Keratinocyte (primary cell): ENCODE data around the gene ARFGAP3. TPM values are rescaled to one million over a fixed set of nuclear protein-coding genes. Genes with fewer than 3 reads are reported as not detected.

Experiments used
- DNase-seq: peaks from one replicate; pipeline ENCODE4 v3.0.0-alpha.2; 2011; ENCODE audit warnings: low read depth, missing footprints, low spot score
- FAIRE-seq: peaks from 2 replicates; lab custom pipeline; 2011; peaks lifted over from hg19 to GRCh38; lab: Jason Lieb, UNC
- H2AFZ ChIP-seq: 2 replicates; pipeline ENCODE4 v1.6.0; 2012; ENCODE audit warnings: low read length, control low read depth, inconsistent platforms; ENCODE audit not compliant: control insufficient read depth
- H3K27ac ChIP-seq: 2 replicates; pipeline ENCODE4 v1.5.1; 2011; ENCODE audit warnings: low read length; ENCODE audit not compliant: control insufficient read depth, insufficient read depth
- H3K27me3 ChIP-seq: 3 replicates; pipeline ENCODE4 v1.6.0; 2011; ENCODE audit warnings: low read length; ENCODE audit not compliant: control insufficient read depth, insufficient read depth; ENCODE audit errors: extremely low read depth
- H3K36me3 ChIP-seq, 2 experiments: 2 replicates in 1 of 2; 3 replicates in 1 of 2; pipeline ENCODE4 v1.5.1; 2011; ENCODE audit warnings: low read length in 2 of 2, mild to moderate bottlenecking in 1 of 2; ENCODE audit not compliant: control insufficient read depth in 2 of 2, insufficient read depth in 2 of 2; ENCODE audit errors: extremely low read depth in 1 of 2
- H3K4me1 ChIP-seq: 3 replicates; pipeline ENCODE4 v1.5.1; 2011; ENCODE audit warnings: low read length; ENCODE audit not compliant: control insufficient read depth, insufficient read depth; ENCODE audit errors: extremely low read depth
- H3K4me2 ChIP-seq: 3 replicates; pipeline ENCODE4 v1.6.0; 2011; ENCODE audit warnings: low read depth, low read length; ENCODE audit not compliant: control insufficient read depth, insufficient read depth; ENCODE audit errors: extremely low read depth
- H3K4me3 ChIP-seq, 3 experiments: fragments of 200-600 bp in 1 of 3; sonication (generic) in 1 of 3; 2 replicates in 2 of 3; 3 replicates in 1 of 3; pipeline ENCODE4 v1.5.1; 2011 to 2016; ENCODE audit warnings: low read length in 3 of 3, mild to moderate bottlenecking in 3 of 3, control low read depth in 2 of 3, inconsistent platforms in 1 of 3, low read depth in 1 of 3, mixed read lengths in 1 of 3, mixed run types in 1 of 3, moderate library complexity in 1 of 3; ENCODE audit not compliant: control insufficient read depth in 2 of 3, insufficient read depth in 2 of 3; ENCODE audit errors: extremely low read depth in 1 of 3
- H3K79me2 ChIP-seq: 2 replicates; pipeline ENCODE4 v1.6.0; 2012; ENCODE audit warnings: low read length; ENCODE audit not compliant: control insufficient read depth, insufficient read depth
- H3K9ac ChIP-seq: 3 replicates; pipeline ENCODE4 v1.6.0; 2011; ENCODE audit warnings: low read length; ENCODE audit not compliant: control insufficient read depth, insufficient read depth; ENCODE audit errors: extremely low read depth
- H3K9me1 ChIP-seq: 3 replicates; pipeline ENCODE4 v1.6.0; 2011; ENCODE audit warnings: low read length; ENCODE audit not compliant: control insufficient read depth, insufficient read depth; ENCODE audit errors: extremely low read depth
- H3K9me3 ChIP-seq: 2 replicates; pipeline ENCODE4 v1.5.1; 2012; ENCODE audit warnings: low read depth, low read length; ENCODE audit not compliant: control insufficient read depth
- H4K20me1 ChIP-seq: 3 replicates; pipeline ENCODE4 v1.6.0; 2011; ENCODE audit warnings: low read length; ENCODE audit not compliant: control insufficient read depth, insufficient read depth; ENCODE audit errors: extremely low read depth
- CTCF ChIP-seq, 3 experiments: IDR thresholded peaks in 1 of 3; conservative IDR thresholded peaks in 1 of 3; optimal IDR thresholded peaks in 1 of 3; 2 replicates in 2 of 3; 3 replicates in 1 of 3; pipeline versions ENCODE3 to v1.5.1; 2011; ENCODE audit warnings: low read length in 3 of 3, mild to moderate bottlenecking in 3 of 3, moderate library complexity in 2 of 3, control low read depth in 1 of 3, inconsistent platforms in 1 of 3; ENCODE audit not compliant: insufficient read depth in 2 of 3; ENCODE audit errors: extremely low read depth in 1 of 3
- EZH2 ChIP-seq: IDR thresholded peaks from one replicate; pipeline ENCODE4 v1.6.1; 2012; ENCODE audit warnings: inconsistent platforms, mild to moderate bottlenecking, low read length, moderate library complexity
- dilution Hi-C: fragments of 300-500 bp; cut with MboI; formaldehyde crosslinking; loops from one replicate; pipeline ENCODE4 v1.7.0; 2020; ENCODE audit warnings: low sequenced_read_pairs; ENCODE audit not compliant: extremely low pct_ligation_motif_present
- polyA plus RNA-seq, 5 experiments: library from polyadenylated mRNA; depleted of rRNA in 3 of 5; stranded (reverse) in 3 of 5; stranded (forward) in 1 of 5; unstranded in 1 of 5; fragments of >200 nt; gene quantifications; 1 replicate in 1 of 5; 2 replicates in 3 of 5; 3 replicates in 1 of 5; pipeline versions ENCODE4 v1.2.1 to v1.2.3, GENCODE V29; 2011 to 2012; ENCODE audit warnings: missing spikeins in 2 of 5, low read depth in 1 of 5, low replicate concordance in 1 of 5

The ARFGAP3 gene
- polyA plus RNA-seq, 1 donor (not counting 4 experiments of a cell fraction or from before 2014, with no cell fraction given) = 28.3 TPM

- DNase-seq (no peak), FAIRE-seq (no peak)
- Histone ChIP-seq H3K36me3 (peaks cover 10 to 12% of the 10 kb centered on the region in 2 experiments), H3K4me2 (no peak overlapping the region), H4K20me1 (peaks cover 10% of the 10 kb centered on the region), H3K79me2 (peaks cover 40% of the 10 kb centered on the region), H3K9me3 (no peaks in the 10 kb centered on the region), H3K27me3 (no peaks in the 10 kb centered on the region), H3K4me3 (no peak overlapping the region), H2AFZ (no peak overlapping the region), H3K27ac (no peak overlapping the region), H3K9ac (no peak overlapping the region), H3K4me1 (peaks cover 9% of the 10 kb centered on the region), H3K9me1 (peaks cover under 1% of the 10 kb centered on the region)
- TF ChIP-seq EZH2 = no peak
- dilution Hi-C loops = no loop called here
Observed at GRCh38 chr22:42902875-42903510, 45.9 kb upstream of the ARFGAP3 start.

- peaks cover 39% of the 10 kb centered on the region for H3K79me2 ChIP-seq
- FAIRE-seq = no peak
- no peaks in the 10 kb centered on the region for H3K4me1 ChIP-seq
- no peak overlapping the region for H3K4me2 ChIP-seq
- no peaks in the 10 kb centered on the region for H3K9me3 ChIP-seq
- dilution Hi-C loops = no loop called here
- TF ChIP-seq CTCF (optimal IDR thresholded peaks at IDR 0.05 in 1 of 3, IDR thresholded peaks at IDR 0.05 in 1 of 3, conservative IDR thresholded peaks at IDR 0.05 in 1 of 3; ENCODE audit: extremely low read depth in 1 of 3, insufficient read depth in 2 of 3, low read length in 3 of 3) = peak in 2 of 3 experiments; percentile 24 to 34
- TF ChIP-seq EZH2 = no peak
- H3K9ac ChIP-seq = no peak overlapping the region
- DNase-seq = no peak
- peaks cover 6 to 11% of the 10 kb centered on the region in 2 experiments for H3K36me3 ChIP-seq
- H2AFZ ChIP-seq = no peak overlapping the region
- no peak overlapping the region for H3K4me3 ChIP-seq
- H3K9me1 ChIP-seq = no peaks in the 10 kb centered on the region
- H4K20me1 ChIP-seq = peaks cover 9% of the 10 kb centered on the region
- H3K27me3 ChIP-seq = no peaks in the 10 kb centered on the region
- no peak overlapping the region for H3K27ac ChIP-seq
Observed at GRCh38 chr22:42901790-42902508, 44.9 kb upstream of the ARFGAP3 start.
